Measurements from ENCODE around the gene SPRR2F. TPM values are rescaled to one million over a fixed set of nuclear protein-coding genes. Genes with fewer than 3 reads are reported as not detected.

The SPRR2F gene
- total and polyA plus RNA-seq, 2 experiments from 2014 or later: 2.9 to 25.7 TPM

DNA sequence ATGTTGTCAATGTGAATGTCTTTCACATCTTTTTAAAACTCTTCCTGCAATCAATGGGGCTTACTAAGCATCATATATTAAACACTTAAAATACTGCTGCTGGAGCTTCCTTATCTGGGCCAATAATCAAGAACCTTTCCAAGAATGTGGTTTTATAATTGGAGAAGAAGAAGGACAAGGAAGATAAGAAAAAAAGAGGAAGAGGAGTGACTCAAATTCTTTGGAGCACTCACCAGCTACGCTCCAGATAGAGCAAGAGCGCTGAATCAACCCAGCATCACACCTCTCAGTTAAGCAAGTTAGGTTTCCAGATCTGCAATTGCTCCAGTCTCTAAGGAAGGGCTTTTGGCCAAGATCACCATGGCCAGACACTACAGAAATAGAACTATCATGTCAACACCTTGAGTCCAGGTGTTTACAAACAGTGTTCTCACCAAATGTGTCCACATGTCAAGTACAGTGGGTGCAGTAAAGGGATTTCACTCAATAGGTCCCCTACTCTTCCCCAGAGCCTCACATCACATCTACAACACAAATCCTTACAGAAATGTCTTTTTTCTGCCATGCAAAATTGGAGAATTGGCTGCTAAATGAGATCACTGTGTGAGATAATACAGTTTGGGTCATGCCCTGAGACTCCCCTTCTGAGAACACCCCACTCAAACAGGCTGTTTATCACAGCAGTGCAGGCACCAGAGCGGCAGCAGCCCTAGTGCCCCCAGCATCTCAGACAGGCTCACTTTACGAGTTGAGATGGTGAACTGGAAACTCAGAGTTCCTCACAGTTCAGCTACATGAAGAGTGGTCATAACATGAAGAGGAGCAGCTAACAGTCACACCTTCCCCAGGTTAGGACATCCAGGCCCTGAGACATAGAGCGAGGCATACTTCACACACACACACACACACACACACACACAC lies 40.2 kb downstream of the SPRR2F start:
- no peak overlapping the region for H3K4me3 ChIP-seq
- TF ChIP-seq, protein P1, sequence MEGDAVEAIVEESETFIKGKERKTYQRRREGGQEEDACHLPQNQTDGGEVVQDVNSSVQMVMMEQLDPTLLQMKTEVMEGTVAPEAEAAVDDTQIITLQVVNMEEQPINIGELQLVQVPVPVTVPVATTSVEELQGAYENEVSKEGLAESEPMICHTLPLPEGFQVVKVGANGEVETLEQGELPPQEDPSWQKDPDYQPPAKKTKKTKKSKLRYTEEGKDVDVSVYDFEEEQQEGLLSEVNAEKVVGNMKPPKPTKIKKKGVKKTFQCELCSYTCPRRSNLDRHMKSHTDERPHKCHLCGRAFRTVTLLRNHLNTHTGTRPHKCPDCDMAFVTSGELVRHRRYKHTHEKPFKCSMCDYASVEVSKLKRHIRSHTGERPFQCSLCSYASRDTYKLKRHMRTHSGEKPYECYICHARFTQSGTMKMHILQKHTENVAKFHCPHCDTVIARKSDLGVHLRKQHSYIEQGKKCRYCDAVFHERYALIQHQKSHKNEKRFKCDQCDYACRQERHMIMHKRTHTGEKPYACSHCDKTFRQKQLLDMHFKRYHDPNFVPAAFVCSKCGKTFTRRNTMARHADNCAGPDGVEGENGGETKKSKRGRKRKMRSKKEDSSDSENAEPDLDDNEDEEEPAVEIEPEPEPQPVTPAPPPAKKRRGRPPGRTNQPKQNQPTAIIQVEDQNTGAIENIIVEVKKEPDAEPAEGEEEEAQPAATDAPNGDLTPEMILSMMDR (IDR thresholded peaks at IDR 0.05; ENCODE audit: low read depth, low read length): no peak

DNA sequence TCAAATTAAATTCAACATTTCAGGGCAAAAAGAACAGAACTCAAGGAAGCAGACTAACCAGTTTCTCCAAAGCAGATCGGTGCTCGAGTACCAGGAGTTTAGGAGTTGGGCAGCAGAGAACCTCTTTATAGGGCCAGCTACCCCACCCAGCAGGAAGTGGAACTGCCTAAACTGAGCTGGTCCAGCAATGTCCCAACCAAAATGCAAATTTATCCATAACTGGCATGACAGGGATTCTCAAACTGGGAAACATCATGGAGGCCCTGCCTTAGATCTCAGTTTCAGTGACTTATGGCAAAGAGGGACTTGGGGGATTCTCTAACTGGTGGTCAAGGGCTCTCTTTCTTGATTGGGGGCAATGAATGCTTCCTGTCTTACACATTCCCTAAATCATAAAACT lies 41.8 kb downstream of the SPRR2F start, which contains the start of gene SPRR2B:
Gene SPRR2B, minus strand, starts transcription at position 101 of the 400 bp plus-strand sequence. CDS start 772 bp downstream, outside the sequence.
- Histone ChIP-seq H3K27me3 (no peaks in the 10 kb centered on the region), H3K4me1 (ENCODE audit: low read depth) (no peaks in the 10 kb centered on the region), H3K27ac (no peak within 1 kb of the TSS), H3K4me3 (no peak within 1 kb of the TSS), H3K36me3 (no peaks in the 10 kb centered on the region), H3K9me3 (ENCODE audit: low read depth) (no peaks in the 10 kb centered on the region)
- DNase-seq (ENCODE audit: low read depth in 1 of 2, low spot score in 1 of 2): no peak
- TF ChIP-seq, protein P1 (IDR thresholded peaks at IDR 0.05; ENCODE audit: low read depth, low read length): no peak

More for the DNA sequence above, 40.2 kb downstream of the SPRR2F start:
- Histone ChIP-seq H3K9me3 (ENCODE audit: low read depth) (no peaks in the 10 kb centered on the region), H3K27me3 (no peaks in the 10 kb centered on the region), H3K4me1 (ENCODE audit: low read depth) (no peaks in the 10 kb centered on the region), H3K36me3 (no peaks in the 10 kb centered on the region), H3K27ac (no peak overlapping the region)
- no peak for DNase-seq (ENCODE audit: low read depth in 1 of 2, low spot score in 1 of 2)

DNA sequence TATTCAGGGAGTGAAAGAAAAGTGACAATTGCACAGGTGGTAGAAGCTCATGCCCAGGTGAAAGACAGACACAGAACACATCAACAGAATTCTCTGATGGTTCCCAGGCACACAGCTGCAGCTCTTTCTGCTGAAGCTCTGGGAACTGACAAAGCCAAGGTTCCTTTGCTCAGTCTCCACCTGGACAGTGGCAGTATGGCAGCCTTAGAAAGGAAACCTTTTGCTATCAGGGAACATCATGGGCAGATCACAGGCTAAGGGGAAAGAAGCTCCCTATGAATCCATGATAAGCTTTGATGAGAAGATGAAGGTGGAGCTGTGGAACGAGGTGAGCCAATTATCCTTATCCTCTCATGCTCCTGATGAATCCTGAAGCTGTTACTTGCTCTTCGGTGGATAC lies 43.1 kb downstream of the SPRR2F start:
- no peaks in the 10 kb centered on the region for H3K27me3 ChIP-seq
- H3K36me3 ChIP-seq: no peaks in the 10 kb centered on the region
- no peak for DNase-seq (ENCODE audit: low read depth in 1 of 2, low spot score in 1 of 2)
- no peaks in the 10 kb centered on the region for H3K4me1 ChIP-seq (ENCODE audit: low read depth)
- TF ChIP-seq, protein P1 (IDR thresholded peaks at IDR 0.05; ENCODE audit: low read depth, low read length): no peak
- H3K27ac ChIP-seq: no peak overlapping the region
- no peak overlapping the region for H3K4me3 ChIP-seq
- no peaks in the 10 kb centered on the region for H3K9me3 ChIP-seq (ENCODE audit: low read depth)

Other genes starting within 250 kb of the SPRR2F start
- not detected in 2 replicates for gene SMCP, start 235.2 kb downstream of the SPRR2F start, total RNA-seq
- gene SMCP, start 235.2 kb downstream of the SPRR2F start, polyA plus RNA-seq: not detected in 2 replicates
- not detected in 2 replicates for gene IVL, start 205.0 kb downstream of the SPRR2F start, total RNA-seq
- gene IVL, start 205.0 kb downstream of the SPRR2F start, polyA plus RNA-seq: not detected in 2 replicates
- gene SPRR5, start 166.3 kb downstream of the SPRR2F start, total RNA-seq: not detected in 2 replicates
- not detected in 2 replicates for gene SPRR5, start 166.3 kb downstream of the SPRR2F start, polyA plus RNA-seq
- gene SPRR4, start 142.9 kb downstream of the SPRR2F start, total RNA-seq: not detected in 2 replicates
- not detected in 2 replicates for gene SPRR4, start 142.9 kb downstream of the SPRR2F start, polyA plus RNA-seq
- gene SPRR1A, start 129.4 kb downstream of the SPRR2F start, total RNA-seq: not detected in 2 replicates
- not detected in 2 replicates for gene SPRR1A, start 129.4 kb downstream of the SPRR2F start, polyA plus RNA-seq
- gene SPRR3, start 111.8 kb downstream of the SPRR2F start, total RNA-seq: not detected in 2 replicates
- gene SPRR3, start 111.8 kb downstream of the SPRR2F start, polyA plus RNA-seq: not detected in 2 replicates
- gene SPRR1B, start 82.3 kb downstream of the SPRR2F start, total RNA-seq: not detected in 2 replicates
- not detected in 2 replicates for gene SPRR1B, start 82.3 kb downstream of the SPRR2F start, polyA plus RNA-seq
- not detected in 2 replicates for gene SPRR2D, start 72.4 kb downstream of the SPRR2F start, total RNA-seq
- not detected in 2 replicates for gene SPRR2D, start 72.4 kb downstream of the SPRR2F start, polyA plus RNA-seq
- not detected in 2 replicates for gene SPRR2A, start 56.0 kb downstream of the SPRR2F start, total RNA-seq
- gene SPRR2A, start 56.0 kb downstream of the SPRR2F start, polyA plus RNA-seq: not detected in 2 replicates
- not detected in 2 replicates for gene SPRR2B, start 41.9 kb downstream of the SPRR2F start, total RNA-seq
- gene SPRR2B, start 41.9 kb downstream of the SPRR2F start, polyA plus RNA-seq: not detected in 2 replicates
- not detected in 2 replicates for gene SPRR2E, start 19.0 kb downstream of the SPRR2F start, total RNA-seq
- gene SPRR2E, start 19.0 kb downstream of the SPRR2F start, polyA plus RNA-seq: not detected in 2 replicates
- gene SPRR2G, start 37.4 kb upstream of the SPRR2F start, total RNA-seq: not detected in 2 replicates
- not detected in 2 replicates for gene SPRR2G, start 37.4 kb upstream of the SPRR2F start, polyA plus RNA-seq
- not detected in 2 replicates for gene LELP1, start 89.9 kb upstream of the SPRR2F start, total RNA-seq
- gene LELP1, start 89.9 kb upstream of the SPRR2F start, polyA plus RNA-seq: not detected in 2 replicates
- gene PRR9, start 104.1 kb upstream of the SPRR2F start, total RNA-seq: not detected in 2 replicates
- not detected in 2 replicates for gene PRR9, start 104.1 kb upstream of the SPRR2F start, polyA plus RNA-seq
- gene LORICRIN, start 146.2 kb upstream of the SPRR2F start, total RNA-seq: not detected in 2 replicates
- gene LORICRIN, start 146.2 kb upstream of the SPRR2F start, polyA plus RNA-seq: 0.19 TPM in 1 of 2 replicates, not detected in the other
- gene PGLYRP3, start 199.4 kb upstream of the SPRR2F start, total RNA-seq: not detected in 2 replicates
- gene PGLYRP3, start 199.4 kb upstream of the SPRR2F start, polyA plus RNA-seq: not detected in 2 replicates
- gene PGLYRP4, start 235.3 kb upstream of the SPRR2F start, total RNA-seq: not detected in 2 replicates
- 0.33 TPM in 1 of 2 replicates, not detected in the other for gene PGLYRP4, start 235.3 kb upstream of the SPRR2F start, polyA plus RNA-seq
- 0.74 and 1.3 TPM in 2 replicates for gene S100A9, start 244.3 kb upstream of the SPRR2F start, total RNA-seq
- gene S100A9, start 244.3 kb upstream of the SPRR2F start, polyA plus RNA-seq: 3.0 TPM in 1 of 2 replicates, not detected in the other

Measured in cardiac muscle cell (in vitro differentiated cells and primary cell).